HG03469 (cell line): ENCODE measurements around the gene ZNF423.

Experiments
- ATAC-seq: cut with Tn5 transposase; IDR thresholded peaks from one replicate; pipeline ENCODE4 v1.9.1; 2021; ENCODE audit warnings: mild to moderate bottlenecking, moderate library complexity, moderate number of reproducible peaks; ENCODE audit not compliant: unreplicated experiment

The ZNF423 gene

GRCh38 chr16:49788986-49789385 is 66.9 kb downstream of the ZNF423 start:
- ATAC-seq = no peak

GRCh38 chr16:49788572-49788971 is 67.3 kb downstream of the ZNF423 start:
- no peak for ATAC-seq

GRCh38 chr16:49786926-49787557 is 68.9 kb downstream of the ZNF423 start:
- no peak for ATAC-seq

GRCh38 chr16:49785970-49786369 is 69.9 kb downstream of the ZNF423 start:
- no peak for ATAC-seq

GRCh38 chr16:49782405-49782804 is 73.5 kb downstream of the ZNF423 start:
- no peak for ATAC-seq

- ATAC-seq = no peak
Measured at GRCh38 chr16:49781401-49781800, 74.5 kb downstream of the ZNF423 start.

GRCh38 chr16:49780433-49780832 is 75.5 kb downstream of the ZNF423 start:
- ATAC-seq = no peak

- ATAC-seq = no peak
Measured at GRCh38 chr16:49779979-49780378, 75.9 kb downstream of the ZNF423 start.

GRCh38 chr16:49778202-49778930 is 77.5 kb downstream of the ZNF423 start:
- ATAC-seq = no peak

- ATAC-seq = no peak
Measured at GRCh38 chr16:49776734-49777133, 79.2 kb downstream of the ZNF423 start.

GRCh38 chr16:49776085-49776595 is 79.8 kb downstream of the ZNF423 start:
- ATAC-seq = no peak

GRCh38 chr16:49775581-49775980 is 80.3 kb downstream of the ZNF423 start:
- no peak for ATAC-seq

GRCh38 chr16:49775018-49775417 is 80.9 kb downstream of the ZNF423 start:
- ATAC-seq = no peak

- ATAC-seq = no peak
Measured at GRCh38 chr16:49773534-49774475, 82.1 kb downstream of the ZNF423 start.

- ATAC-seq = no peak
Measured at GRCh38 chr16:49767998-49768397, 87.9 kb downstream of the ZNF423 start.

- ATAC-seq = no peak
Measured at GRCh38 chr16:49767414-49767813, 88.5 kb downstream of the ZNF423 start.

- no peak for ATAC-seq
Measured at GRCh38 chr16:49766225-49766624, 89.7 kb downstream of the ZNF423 start.

GRCh38 chr16:49763826-49764225 is 92.1 kb downstream of the ZNF423 start:
- no peak for ATAC-seq

GRCh38 chr16:49760815-49761214 is 95.1 kb downstream of the ZNF423 start:
- no peak for ATAC-seq

GRCh38 chr16:49757559-49758069 is 98.3 kb downstream of the ZNF423 start:
- no peak for ATAC-seq
